GM12878 (cell line): ENCODE data around the gene PTPRN2. TPM values are rescaled to one million over a fixed set of nuclear protein-coding genes. Genes with fewer than 3 reads are reported as not detected.

ENCODE experiments used
- ATAC-seq: fragments of 200-7000 bp; cut with Tn5 transposase; 3 replicates; pipeline ENCODE4 v1.9.1; 2020; ENCODE audit warnings: mild to moderate bottlenecking, moderate library complexity
- BruUV-seq: library from RNA; stranded (reverse); fragments of 400-500 nt; replicated peaks from 2 replicates; lab custom pipeline; 2021; lab: Mats Ljungman, UMichigan
- CTCF ChIA-PET: fragments of 300-600 bp; sonication (Branson Sonifier 250); formaldehyde crosslinking; extraction: SDS; loops from one replicate; lab custom pipeline; 2021; ENCODE audit warnings: inconsistent platforms; lab: Yijun Ruan, JAX
- POLR2A ChIA-PET: fragments of 350-600 bp; formaldehyde crosslinking; extraction: SDS; loops from one replicate; lab custom pipeline; 2021; ENCODE audit warnings: inconsistent platforms; lab: Charles Lee
- RAD21 ChIA-PET: fragments of 300-600 bp; sonication (Branson Sonifier 250); formaldehyde crosslinking; loops from one replicate; lab custom pipeline; 2023; ENCODE audit warnings: antibody characterized with exemption; ENCODE audit not compliant: unreplicated experiment; lab: Charles Lee
- SMC1A ChIA-PET: fragments of 300-600 bp; sonication (Branson Sonifier 250); formaldehyde crosslinking; loops from one replicate; lab custom pipeline; 2023; ENCODE audit not compliant: unreplicated experiment, uncharacterized antibody; lab: Charles Lee
- DNase-seq: peaks from one replicate; pipeline ENCODE4 v3.0.0-alpha.2; 2011; ENCODE audit warnings: low read depth, low spot score
- FAIRE-seq: peaks from 3 replicates; lab custom pipeline; 2011; peaks lifted over from hg19 to GRCh38; lab: Jason Lieb, UNC
- H2AFZ ChIP-seq: 2 replicates; pipeline ENCODE4 v1.6.0; 2011; ENCODE audit warnings: low read depth, low read length, control low read depth; ENCODE audit not compliant: control insufficient read depth
- H3K27ac ChIP-seq: 2 replicates; pipeline ENCODE4 v1.5.1; 2011; ENCODE audit warnings: control low read depth; ENCODE audit not compliant: control insufficient read depth, insufficient read depth
- H3K27me3 ChIP-seq, 2 experiments: replicated peaks in 1 of 2; 2 replicates each; pipeline versions ENCODE4 v1.6.0 to v1.6.1; 2011; ENCODE audit warnings: low read length in 1 of 2; ENCODE audit not compliant: control insufficient read depth in 2 of 2, insufficient read depth in 2 of 2
- H3K36me3 ChIP-seq, 2 experiments: 2 replicates each; pipeline ENCODE4 v1.5.1; 2011; ENCODE audit warnings: low read length in 1 of 2; ENCODE audit not compliant: control insufficient read depth in 2 of 2, insufficient read depth in 2 of 2
- H3K4me1 ChIP-seq: 2 replicates; pipeline ENCODE4 v1.6.1; 2011; ENCODE audit warnings: mild to moderate bottlenecking, low read length, moderate library complexity, mixed read lengths; ENCODE audit not compliant: control insufficient read depth, insufficient read depth
- H3K4me2 ChIP-seq: 2 replicates; pipeline ENCODE4 v1.6.0; 2011; ENCODE audit warnings: control low read depth; ENCODE audit not compliant: control insufficient read depth, insufficient read depth
- H3K4me3 ChIP-seq: fragments of 200-600 bp; sonication (generic); 2 replicates; pipeline ENCODE4 v1.5.1; 2016
- H3K79me2 ChIP-seq: 2 replicates; pipeline ENCODE4 v1.6.0; 2011; ENCODE audit warnings: low read length; ENCODE audit not compliant: control insufficient read depth, insufficient read depth
- H3K9ac ChIP-seq: 2 replicates; pipeline ENCODE4 v1.8.0; 2011; ENCODE audit warnings: low read length, control low read depth, mixed read lengths; ENCODE audit not compliant: control insufficient read depth, insufficient read depth
- H3K9me3 ChIP-seq: replicated peaks from 3 replicates; pipeline ENCODE4 v1.5.1; 2011; ENCODE audit warnings: mild to moderate bottlenecking, low read length; ENCODE audit not compliant: control insufficient read depth, insufficient read depth
- H4K20me1 ChIP-seq: 2 replicates; pipeline ENCODE4 v1.6.0; 2011; ENCODE audit not compliant: control insufficient read depth, insufficient read depth
- BACH1 ChIP-seq: fragments of 450-650 bp; IDR thresholded peaks from 2 replicates; pipeline ENCODE4 v1.6.1; 2017; ENCODE audit warnings: mild to moderate bottlenecking, borderline replicate concordance
- EZH2 ChIP-seq: IDR thresholded peaks from 2 replicates; pipeline ENCODE4 v1.6.1; 2012; ENCODE audit warnings: low read depth, mild to moderate bottlenecking, control low read depth, inconsistent platforms, low read length, borderline replicate concordance; ENCODE audit not compliant: control insufficient read depth
- FOXM1 ChIP-seq: IDR thresholded peaks from 2 replicates; pipeline ENCODE4 v1.6.1; 2012; ENCODE audit warnings: low read depth, mild to moderate bottlenecking, inconsistent platforms, low read length, moderate library complexity
- MTA3 ChIP-seq: IDR thresholded peaks from 2 replicates; pipeline ENCODE4 v1.6.1; 2012; ENCODE audit warnings: low read length, inconsistent platforms, borderline replicate concordance
- MXI1 ChIP-seq: fragments of 150-350 bp; IDR thresholded peaks from 2 replicates; pipeline ENCODE4 v1.6.1; 2011; ENCODE audit warnings: low read depth, mild to moderate bottlenecking, inconsistent platforms, low read length, improper control_type of control experiment
- NFYA ChIP-seq: IDR thresholded peaks from 2 replicates; pipeline ENCODE4 v1.6.1; 2011; ENCODE audit warnings: low read depth, mild to moderate bottlenecking, low read length, improper control_type of control experiment, borderline replicate concordance
- PML ChIP-seq: IDR thresholded peaks from 2 replicates; pipeline ENCODE4 v1.6.1; 2012; ENCODE audit warnings: low read length, inconsistent platforms
- RELB ChIP-seq: fragments of 450-650 bp; IDR thresholded peaks from 2 replicates; pipeline ENCODE4 v1.6.1; 2017; ENCODE audit warnings: low read depth, mild to moderate bottlenecking, moderate library complexity
- ZZZ3 ChIP-seq: IDR thresholded peaks from 2 replicates; pipeline ENCODE4 v1.6.1; 2011; ENCODE audit warnings: low read depth; ENCODE audit not compliant: control insufficient read depth, insufficient read length
- WGBS: methylation state at CpG from one replicate; pipeline ENCODE4 v1.1.6; 2016; ENCODE audit warnings: low lambda C conversion rate; ENCODE audit not compliant: insufficient replicate concordance, insufficient coverage; ENCODE audit errors: missing lambda C conversion rate; 5-methylcytosine and 5-hydroxymethylcytosine counted together
- in situ Hi-C: fragments of 300-500 bp; cut with MboI; formaldehyde crosslinking; loops from 9 replicates; pipeline ENCODE4 v1.14.3; 2018; ENCODE audit warnings: mixed read lengths
- intact Hi-C: fragments of 100-400 bp; cut with micrococcal nuclease; formaldehyde crosslinking; loops from one replicate; pipeline ENCODE4 v1.14.2; 2022; ENCODE audit not compliant: unreplicated experiment
- polyA plus RNA-seq, 11 experiments: library from polyadenylated mRNA; depleted of rRNA in 4 of 11; unstranded in 6 of 11; stranded (reverse) in 5 of 11; fragments of >200 nt; fragmentation: Nextera tagmentation in 4 of 11; fragmentation: Illumina TruSeq in 1 of 11; extraction: Ambion mirVana in 4 of 11; extraction: Trizol in 1 of 11; gene quantifications; 1 replicate in 1 of 11; 2 replicates in 10 of 11; pipeline versions ENCODE4 v1.2.1 to v1.2.3, GENCODE V29; 2011 to 2016; ENCODE audit warnings: inconsistent platforms in 2 of 11, missing spikeins in 2 of 11, low read depth in 1 of 11
- total RNA-seq, 4 experiments: library from RNA; depleted of rRNA in 3 of 4; stranded (reverse); fragments of >200 nt in 3 of 4; fragmentation: Illumina TruSeq in 1 of 4; extraction: Trizol in 1 of 4; gene quantifications; 2 replicates each; pipeline versions ENCODE4 v1.2.1 to v1.2.3, GENCODE V29; 2013 to 2021
- TF ChIP-seq, protein P1 (sequence below): IDR thresholded peaks from 2 replicates; pipeline ENCODE4 v1.6.1; 2012; ENCODE audit warnings: mild to moderate bottlenecking, low read depth, low read length
- TF ChIP-seq, protein P2 (sequence below): fragments of 450-650 bp; IDR thresholded peaks from 2 replicates; pipeline ENCODE4 v1.6.1; 2017; ENCODE audit warnings: borderline replicate concordance

The PTPRN2 gene
- total and polyA plus RNA-seq, 10 of the 15 experiments (the other 5 are each of a cell fraction or from before 2014, with no cell fraction given), result 5.4 TPM; not detected in 9

DNA sequence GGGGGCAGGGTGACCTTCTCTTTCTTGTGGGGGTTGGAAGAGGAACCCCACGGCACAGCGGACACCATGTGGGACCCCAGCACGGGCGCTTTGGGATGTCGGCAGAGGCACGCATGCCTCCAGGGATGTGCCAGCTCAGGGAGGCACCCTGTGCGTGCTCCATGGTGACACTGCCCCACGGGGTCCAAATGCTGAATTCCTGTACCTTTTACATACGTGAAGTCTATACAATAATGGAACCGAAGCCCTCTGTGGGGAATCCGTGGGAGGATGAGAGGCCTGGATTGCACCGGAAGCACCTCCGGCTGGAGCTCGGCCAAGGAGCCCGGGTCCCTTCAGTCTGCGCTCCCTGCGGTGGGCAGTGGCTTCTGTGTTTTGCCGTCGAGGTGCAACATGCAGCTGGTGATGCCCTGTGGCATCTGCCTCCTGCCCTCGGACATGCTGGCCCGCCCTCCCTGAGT lies 726.6 kb downstream of the PTPRN2 start:
- Histone ChIP-seq H3K79me2 (no peaks in the 10 kb centered on the region), H3K4me1 (no peaks in the 10 kb centered on the region), H3K4me3 (no peak overlapping the region), H3K27me3 (no peaks in the 10 kb centered on the region), H3K4me2 (no peak overlapping the region), H3K9me3 (no peaks in the 10 kb centered on the region; the same call in 2 of the 3 replicates), H3K36me3 (no peaks in the 10 kb centered on the region), H3K27ac (no peak overlapping the region), H3K9ac (no peak overlapping the region), H2AFZ (no peak overlapping the region), H4K20me1 (no peaks in the 10 kb centered on the region)
- in situ Hi-C loops, result no loop called here
- TF ChIP-seq FOXM1 (no peak), MXI1 (no peak), NFYA (no peak), RELB (no peak), ZZZ3 (no peak), BACH1 (no peak), MTA3 (no peak), PML (no peak), EZH2 (no peak)
- TF ChIP-seq, protein P1, sequence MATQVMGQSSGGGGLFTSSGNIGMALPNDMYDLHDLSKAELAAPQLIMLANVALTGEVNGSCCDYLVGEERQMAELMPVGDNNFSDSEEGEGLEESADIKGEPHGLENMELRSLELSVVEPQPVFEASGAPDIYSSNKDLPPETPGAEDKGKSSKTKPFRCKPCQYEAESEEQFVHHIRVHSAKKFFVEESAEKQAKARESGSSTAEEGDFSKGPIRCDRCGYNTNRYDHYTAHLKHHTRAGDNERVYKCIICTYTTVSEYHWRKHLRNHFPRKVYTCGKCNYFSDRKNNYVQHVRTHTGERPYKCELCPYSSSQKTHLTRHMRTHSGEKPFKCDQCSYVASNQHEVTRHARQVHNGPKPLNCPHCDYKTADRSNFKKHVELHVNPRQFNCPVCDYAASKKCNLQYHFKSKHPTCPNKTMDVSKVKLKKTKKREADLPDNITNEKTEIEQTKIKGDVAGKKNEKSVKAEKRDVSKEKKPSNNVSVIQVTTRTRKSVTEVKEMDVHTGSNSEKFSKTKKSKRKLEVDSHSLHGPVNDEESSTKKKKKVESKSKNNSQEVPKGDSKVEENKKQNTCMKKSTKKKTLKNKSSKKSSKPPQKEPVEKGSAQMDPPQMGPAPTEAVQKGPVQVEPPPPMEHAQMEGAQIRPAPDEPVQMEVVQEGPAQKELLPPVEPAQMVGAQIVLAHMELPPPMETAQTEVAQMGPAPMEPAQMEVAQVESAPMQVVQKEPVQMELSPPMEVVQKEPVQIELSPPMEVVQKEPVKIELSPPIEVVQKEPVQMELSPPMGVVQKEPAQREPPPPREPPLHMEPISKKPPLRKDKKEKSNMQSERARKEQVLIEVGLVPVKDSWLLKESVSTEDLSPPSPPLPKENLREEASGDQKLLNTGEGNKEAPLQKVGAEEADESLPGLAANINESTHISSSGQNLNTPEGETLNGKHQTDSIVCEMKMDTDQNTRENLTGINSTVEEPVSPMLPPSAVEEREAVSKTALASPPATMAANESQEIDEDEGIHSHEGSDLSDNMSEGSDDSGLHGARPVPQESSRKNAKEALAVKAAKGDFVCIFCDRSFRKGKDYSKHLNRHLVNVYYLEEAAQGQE, result no peak
- TF ChIP-seq, protein P2, sequence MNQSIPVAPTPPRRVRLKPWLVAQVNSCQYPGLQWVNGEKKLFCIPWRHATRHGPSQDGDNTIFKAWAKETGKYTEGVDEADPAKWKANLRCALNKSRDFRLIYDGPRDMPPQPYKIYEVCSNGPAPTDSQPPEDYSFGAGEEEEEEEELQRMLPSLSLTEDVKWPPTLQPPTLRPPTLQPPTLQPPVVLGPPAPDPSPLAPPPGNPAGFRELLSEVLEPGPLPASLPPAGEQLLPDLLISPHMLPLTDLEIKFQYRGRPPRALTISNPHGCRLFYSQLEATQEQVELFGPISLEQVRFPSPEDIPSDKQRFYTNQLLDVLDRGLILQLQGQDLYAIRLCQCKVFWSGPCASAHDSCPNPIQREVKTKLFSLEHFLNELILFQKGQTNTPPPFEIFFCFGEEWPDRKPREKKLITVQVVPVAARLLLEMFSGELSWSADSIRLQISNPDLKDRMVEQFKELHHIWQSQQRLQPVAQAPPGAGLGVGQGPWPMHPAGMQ, result no peak
- no TSS peak for BruUV-seq
- RAD21 ChIA-PET, result no interaction called here
- POLR2A ChIA-PET, result no interaction called here
- ATAC-seq, result no peak
- SMC1A ChIA-PET, result no interaction called here
- FAIRE-seq, result no peak
- intact Hi-C loops, result no loop called here
- no peak for DNase-seq
- 40% methylated on average over 21 of the region's 21 CpGs for WGBS
- CTCF ChIA-PET, result no interaction called here
